Measurements from ENCODE around the gene FRY.
"Not testable (repeated sequence)": the region's sequence is repeated elsewhere in the genome, so short reads cannot be mapped to it uniquely, and the experiment has no call there.

Gene FRY

DNA sequence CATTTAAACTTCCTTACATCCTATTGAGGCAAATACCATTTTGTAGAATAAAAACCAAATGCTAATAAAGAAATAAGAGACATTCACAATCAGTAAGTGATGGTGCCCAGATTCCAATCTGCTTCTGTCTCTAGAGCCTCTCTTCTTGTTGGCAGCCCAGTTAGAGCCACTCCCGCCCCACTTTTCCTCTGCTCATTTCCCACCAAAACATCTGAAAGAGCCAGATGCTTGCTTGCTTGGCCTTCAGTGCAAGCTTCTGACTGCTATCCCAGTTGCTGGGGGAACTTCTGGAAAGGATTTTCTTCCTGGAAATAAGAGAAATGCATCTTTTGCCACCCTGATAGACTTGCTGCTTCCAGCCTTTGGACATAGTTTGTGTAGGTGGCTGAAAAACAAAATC is 12.9 kb downstream of the FRY start:
- no peak for DNase-seq

GRCh38 chr13:32045537-32045936 is 14.0 kb downstream of the FRY start:
- no peak for DNase-seq

GRCh38 chr13:32045982-32046785 is 14.6 kb downstream of the FRY start:
- peak; percentile 41 for DNase-seq

- no peak for DNase-seq
Measured at GRCh38 chr13:32047088-32047487, 15.5 kb downstream of the FRY start.

- DNase-seq = no peak
Measured at GRCh38 chr13:32047793-32048192, 16.2 kb downstream of the FRY start.

DNA sequence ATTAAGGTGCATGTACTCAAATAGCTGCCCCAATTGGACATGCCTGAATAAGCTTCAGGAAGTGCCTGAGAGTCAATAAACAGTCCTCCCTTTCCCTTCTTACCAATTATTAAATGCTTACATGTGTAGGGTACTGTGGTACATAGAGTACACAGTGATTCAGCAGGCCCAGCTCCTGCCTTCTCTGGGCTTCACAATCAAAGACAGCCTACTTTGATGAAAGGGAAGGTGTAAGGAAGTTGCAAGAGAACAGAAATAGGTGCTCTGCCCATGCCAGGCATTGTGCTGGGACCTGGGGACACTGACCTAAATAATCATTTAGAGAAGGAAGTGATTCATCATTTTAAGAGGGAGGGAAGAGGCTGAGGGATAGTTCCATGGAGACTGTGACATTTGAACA is 17.2 kb downstream of the FRY start:
- no peak for DNase-seq

GRCh38 chr13:32051156-32051555 is 19.6 kb downstream of the FRY start:
- DNase-seq = no peak

- DNase-seq = peak; percentile 70
Measured at GRCh38 chr13:32056316-32056715, 24.7 kb downstream of the FRY start.

DNA sequence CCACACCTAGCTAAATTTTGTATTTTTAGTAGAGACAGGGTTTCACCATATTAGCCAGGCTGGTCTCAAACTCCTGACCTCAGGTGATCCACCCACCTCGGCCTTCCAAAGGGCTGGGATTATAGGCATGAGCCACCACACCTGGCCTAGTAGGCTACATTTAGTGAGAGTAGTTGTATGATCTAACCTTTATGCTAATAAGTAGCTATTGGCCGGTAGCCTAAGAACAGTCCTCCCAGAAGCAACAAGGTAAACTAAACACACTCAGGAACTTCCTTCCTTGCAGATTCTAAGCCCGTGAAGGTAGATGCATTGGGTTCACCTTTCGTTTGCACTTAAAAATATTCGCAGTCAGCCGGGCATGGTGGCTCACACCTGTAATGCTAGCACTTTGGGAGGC is 25.8 kb downstream of the FRY start:
- DNase-seq = not testable (repeated sequence)

GRCh38 chr13:32059511-32059984 is 28.0 kb downstream of the FRY start:
- no peak for DNase-seq

GRCh38 chr13:32060401-32060878 is 28.9 kb downstream of the FRY start:
- no peak for DNase-seq

GRCh38 chr13:32063619-32064233 is 32.2 kb downstream of the FRY start:
- DNase-seq = no peak

- no peak for DNase-seq
Measured at GRCh38 chr13:32067149-32067961, 35.8 kb downstream of the FRY start.

DNA sequence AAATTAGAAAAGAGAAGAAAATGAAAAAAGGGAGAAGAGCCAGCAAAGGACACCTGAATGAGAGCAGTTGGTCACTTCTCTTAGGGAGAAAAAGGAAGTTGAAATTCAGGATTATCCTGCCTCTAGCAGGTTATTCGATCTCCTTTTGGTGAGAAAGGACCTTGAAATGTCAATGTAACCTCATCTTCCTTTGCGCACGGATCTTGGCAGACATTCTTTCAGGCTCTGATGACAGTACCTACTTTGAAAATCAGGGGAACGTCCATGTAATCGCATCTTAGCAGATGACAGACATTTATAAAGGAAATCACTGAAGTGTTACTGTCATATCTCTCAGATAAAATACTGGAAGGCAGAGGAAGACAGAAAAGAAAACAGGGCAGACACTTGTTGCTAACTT is 36.7 kb downstream of the FRY start:
- no peak for DNase-seq

DNA sequence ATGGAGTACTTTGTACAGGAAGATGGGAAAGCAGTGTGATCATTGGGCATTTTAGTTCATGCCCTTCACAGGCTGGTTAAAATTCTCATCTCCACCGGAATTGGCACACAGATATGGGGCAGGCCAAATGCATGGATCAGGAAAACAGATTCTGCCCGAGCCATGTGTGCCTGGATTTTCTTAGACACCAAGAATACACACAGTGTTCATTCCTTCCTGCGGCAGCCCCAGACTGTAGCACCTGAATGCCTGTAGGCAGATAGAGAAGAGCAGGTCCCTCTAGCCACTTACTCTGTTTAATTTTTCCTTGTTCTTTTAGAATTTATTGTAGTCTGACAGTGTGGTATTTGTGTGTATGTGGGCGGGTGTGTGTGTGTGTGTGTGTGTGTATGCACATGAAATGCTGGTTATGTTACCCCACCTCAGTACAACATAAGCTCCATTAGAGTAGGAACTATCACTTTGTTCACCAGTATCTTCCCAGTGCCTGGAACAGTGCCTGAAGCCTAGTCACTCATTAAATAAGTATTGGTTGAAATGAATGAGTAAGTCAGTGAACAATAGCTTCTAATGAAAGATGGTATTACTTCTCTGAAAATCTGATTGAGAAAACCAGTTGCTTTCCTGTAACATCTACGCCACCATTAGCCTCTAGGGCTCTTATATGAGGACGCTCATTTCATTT is 41.7 kb downstream of the FRY start:
- no peak for DNase-seq

DNA sequence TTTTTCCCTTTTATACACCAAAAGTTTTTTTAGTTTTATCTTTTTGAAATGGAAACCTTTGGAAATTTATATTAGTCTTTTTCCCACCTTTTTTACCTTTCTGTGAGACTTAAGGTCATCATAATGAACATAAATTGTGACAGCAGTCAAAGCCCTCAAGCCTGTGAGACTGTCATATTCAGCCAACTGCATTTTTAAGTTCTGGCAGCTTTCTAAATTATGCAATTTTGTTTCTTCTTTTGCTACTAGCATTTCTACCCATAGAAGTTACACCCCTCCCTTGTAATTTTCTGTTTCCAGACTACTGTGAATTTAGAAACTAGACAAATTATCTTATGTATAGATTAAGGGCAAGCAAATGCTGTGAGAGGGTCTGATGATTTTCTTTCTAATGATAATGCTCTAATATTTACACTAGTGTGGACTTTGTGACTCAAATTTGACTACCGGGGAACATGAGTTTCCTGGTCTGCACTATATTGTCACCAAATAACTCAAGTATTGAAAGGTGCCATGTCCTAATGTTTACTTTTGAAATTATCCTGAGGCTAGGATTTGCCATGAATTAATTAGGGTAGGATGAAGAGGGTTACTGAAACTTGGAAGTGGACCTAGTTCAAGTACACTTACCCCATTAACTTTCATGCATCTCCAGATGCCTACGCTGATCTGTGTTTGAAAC is 43.7 kb downstream of the FRY start:
- no peak for DNase-seq

GRCh38 chr13:32079587-32079986 is 48.0 kb downstream of the FRY start:
- no peak for DNase-seq

GRCh38 chr13:32080328-32080744 is 48.8 kb downstream of the FRY start:
- no peak for DNase-seq

- DNase-seq = no peak
Measured at GRCh38 chr13:32081591-32081990, 50.0 kb downstream of the FRY start.

DNA sequence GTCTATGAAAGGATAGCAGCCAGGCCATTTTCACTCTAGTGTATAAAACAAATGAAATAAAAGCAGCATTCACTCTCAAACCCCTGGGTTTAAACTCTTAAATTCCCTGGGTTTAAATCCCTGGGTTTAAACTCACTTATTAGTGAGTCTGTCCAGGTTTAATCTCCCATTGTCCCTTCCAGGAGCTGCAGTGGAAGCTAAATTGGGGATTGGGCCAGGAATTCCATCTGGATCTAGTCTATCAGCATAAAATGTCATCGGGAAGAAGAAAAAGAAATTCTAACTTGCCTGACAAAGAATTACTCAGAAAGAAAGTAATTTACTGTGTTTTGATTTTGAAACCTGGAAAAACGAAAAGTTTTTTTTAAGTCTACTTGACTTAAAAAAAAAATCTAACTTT is 54.8 kb downstream of the FRY start:
- DNase-seq = no peak

- DNase-seq = no peak
Measured at GRCh38 chr13:32086791-32087441, 55.3 kb downstream of the FRY start.

Measured in DMS79 (cell line).